B cell (primary cell): ENCODE data around the gene RHOT2. TPM values are rescaled to one million over a fixed set of nuclear protein-coding genes. Genes with fewer than 3 reads are reported as not detected.

Experiments
- ATAC-seq: fragments of 200-7000 bp; cut with Tn5 transposase; one replicate; pipeline ENCODE4 v1.10.0; 2021; ENCODE audit warnings: low read depth, mild to moderate bottlenecking, moderate number of reproducible peaks, moderate library complexity
- CTCF ChIA-PET: fragments of 350-600 bp; sonication (Branson Sonifier 250); formaldehyde crosslinking; loops from one replicate; lab custom pipeline; 2021; ENCODE audit warnings: antibody characterized with exemption, inconsistent platforms; lab: Charles Lee
- POLR2A ChIA-PET: fragments of 350-600 bp; sonication (Branson Sonifier 250); formaldehyde crosslinking; loops from one replicate; lab custom pipeline; 2021; ENCODE audit warnings: antibody characterized with exemption; lab: Charles Lee
- DNase-seq: peaks from one replicate; pipeline ENCODE4 v3.0.0; 2013
- H2AFZ ChIP-seq: 2 replicates; pipeline ENCODE4 v1.6.1; 2012; ENCODE audit warnings: mild to moderate bottlenecking, low read depth, low read length; ENCODE audit not compliant: insufficient read depth, poor library complexity, severe bottlenecking
- H3K27ac ChIP-seq, 2 donors: 1 replicate in 1 of 2; 2 replicates in 1 of 2; pipeline ENCODE4 v1.5.1; 2012 to 2013; ENCODE audit warnings: low read length in 2 of 2, mild to moderate bottlenecking in 2 of 2, moderate library complexity in 1 of 2
- H3K27me3 ChIP-seq, 4 experiments: fragments of 200-600 bp in 1 of 4; sonication (generic) in 1 of 4; replicated peaks in 1 of 4; 1 replicate in 2 of 4; 2 replicates in 2 of 4; pipeline versions ENCODE4 v1.6.1 to v1.7.0; 2013 to 2016; ENCODE audit warnings: low read length in 3 of 4, mild to moderate bottlenecking in 2 of 4, mixed read lengths in 1 of 4, moderate library complexity in 1 of 4; ENCODE audit not compliant: insufficient read depth in 4 of 4, control insufficient read depth in 3 of 4; ENCODE audit errors: control extremely low read depth in 1 of 4
- H3K36me3 ChIP-seq, 2 experiments: replicated peaks in 1 of 2; 1 replicate in 1 of 2; 2 replicates in 1 of 2; pipeline versions ENCODE4 v1.6.1 to v1.7.1; 2013; ENCODE audit warnings: low read length in 1 of 2; ENCODE audit not compliant: insufficient read depth in 2 of 2, control insufficient read depth in 1 of 2; ENCODE audit errors: control extremely low read depth in 1 of 2, extremely low read depth in 1 of 2
- H3K4me1 ChIP-seq, 2 donors: fragments of 200-600 bp in 1 of 2; sonication (generic) in 1 of 2; 1 replicate in 1 of 2; 2 replicates in 1 of 2; pipeline versions ENCODE4 v1.5.1 to v1.6.1; 2013 to 2017; ENCODE audit warnings: low read length in 2 of 2; ENCODE audit not compliant: control insufficient read depth in 2 of 2, insufficient read depth in 2 of 2
- H3K4me2 ChIP-seq: replicated peaks from 2 replicates; pipeline ENCODE3; 2012; ENCODE audit warnings: mild to moderate bottlenecking, low read depth, low read length; ENCODE audit not compliant: poor library complexity, severe bottlenecking
- H3K4me3 ChIP-seq, 5 experiments: fragments of 200-600 bp in 1 of 5; sonication (generic) in 1 of 5; 1 replicate in 3 of 5; 2 replicates in 2 of 5; pipeline versions ENCODE4 v1.5.1 to v1.7.0; 2011 to 2016; ENCODE audit warnings: low read length in 4 of 5, mild to moderate bottlenecking in 4 of 5, low read depth in 2 of 5, control low read depth in 1 of 5, moderate library complexity in 1 of 5; ENCODE audit not compliant: insufficient read depth in 1 of 5; ENCODE audit errors: control extremely low read depth in 1 of 5, extremely low read depth in 1 of 5
- H3K79me2 ChIP-seq: fragments of 200-600 bp; sonication (generic); one replicate; pipeline ENCODE4 v1.6.0; 2016; ENCODE audit warnings: low read length; ENCODE audit not compliant: control insufficient read depth, insufficient read depth
- H3K9ac ChIP-seq: fragments of 200-600 bp; sonication (generic); 2 replicates; pipeline ENCODE4 v1.6.1; 2017; ENCODE audit warnings: mild to moderate bottlenecking, low read length, moderate library complexity
- H3K9me3 ChIP-seq, 3 donors: one replicate each; pipeline versions ENCODE4 v1.6.1 to v1.7.1; 2013; ENCODE audit warnings: low read length in 2 of 3; ENCODE audit not compliant: control insufficient read depth in 2 of 3, insufficient read depth in 1 of 3; ENCODE audit errors: control extremely low read depth in 1 of 3
- H4K20me1 ChIP-seq: 2 replicates; pipeline ENCODE4 v1.6.0; 2012; ENCODE audit warnings: mild to moderate bottlenecking, low read length; ENCODE audit not compliant: insufficient read depth, control insufficient read depth, poor library complexity, severe bottlenecking
- H3K27ac Mint-ChIP-seq: one replicate; pipeline ENCODE4 v1.8.0; 2021; ENCODE audit warnings: mixed read lengths
- H3K27me3 Mint-ChIP-seq: one replicate; pipeline ENCODE4 v1.8.0; 2021; ENCODE audit warnings: mixed read lengths
- H3K4me1 Mint-ChIP-seq: one replicate; pipeline ENCODE4 v1.8.0; 2021; ENCODE audit warnings: mixed read lengths
- H3K4me3 Mint-ChIP-seq: one replicate; pipeline ENCODE4 v1.8.0; 2021; ENCODE audit warnings: mixed read lengths
- H3K9me3 Mint-ChIP-seq: one replicate; pipeline ENCODE4 v1.8.0; 2022; ENCODE audit warnings: mixed read lengths; ENCODE audit not compliant: insufficient read depth
- EZH2 ChIP-seq: IDR thresholded peaks from 2 replicates; pipeline ENCODE4 v1.6.1; 2012; ENCODE audit warnings: borderline replicate concordance, low read depth, mild to moderate bottlenecking, moderate library complexity, low read length; ENCODE audit not compliant: insufficient read depth, poor library complexity, severe bottlenecking
- WGBS: methylation state at CpG from one replicate; pipeline ENCODE4 v1.1.5; 2013; ENCODE audit warnings: missing lambda C conversion rate; ENCODE audit not compliant: insufficient coverage; 5-methylcytosine and 5-hydroxymethylcytosine counted together
- intact Hi-C: fragments of 100-400 bp; cut with micrococcal nuclease; formaldehyde crosslinking; loops from one replicate; pipeline ENCODE4 v1.10.0; 2022
- polyA plus RNA-seq: library from polyadenylated mRNA; depleted of rRNA; stranded (reverse); fragments of >200 nt; gene quantifications from 2 replicates; pipeline ENCODE4 v1.2.3, GENCODE V29; 2012
- total RNA-seq, 2 donors: library from RNA; stranded (reverse); fragments of 120-200 nt in 1 of 2; gene quantifications; 1 replicate in 1 of 2; 2 replicates in 1 of 2; pipeline versions ENCODE4 v1.2.3 to v1.2.4, GENCODE V29; 2013 to 2022
- TF ChIP-seq, protein P1 (sequence below): fragments of 200-600 bp; IDR thresholded peaks from one replicate; pipeline ENCODE4 v1.8.0; 2022; ENCODE audit warnings: antibody characterized with exemption, mild to moderate bottlenecking

Gene RHOT2
- total and polyA plus RNA-seq, 2 donors (not counting 1 experiment from before 2014, with no cell fraction given) = 207 to 461 TPM

DNA sequence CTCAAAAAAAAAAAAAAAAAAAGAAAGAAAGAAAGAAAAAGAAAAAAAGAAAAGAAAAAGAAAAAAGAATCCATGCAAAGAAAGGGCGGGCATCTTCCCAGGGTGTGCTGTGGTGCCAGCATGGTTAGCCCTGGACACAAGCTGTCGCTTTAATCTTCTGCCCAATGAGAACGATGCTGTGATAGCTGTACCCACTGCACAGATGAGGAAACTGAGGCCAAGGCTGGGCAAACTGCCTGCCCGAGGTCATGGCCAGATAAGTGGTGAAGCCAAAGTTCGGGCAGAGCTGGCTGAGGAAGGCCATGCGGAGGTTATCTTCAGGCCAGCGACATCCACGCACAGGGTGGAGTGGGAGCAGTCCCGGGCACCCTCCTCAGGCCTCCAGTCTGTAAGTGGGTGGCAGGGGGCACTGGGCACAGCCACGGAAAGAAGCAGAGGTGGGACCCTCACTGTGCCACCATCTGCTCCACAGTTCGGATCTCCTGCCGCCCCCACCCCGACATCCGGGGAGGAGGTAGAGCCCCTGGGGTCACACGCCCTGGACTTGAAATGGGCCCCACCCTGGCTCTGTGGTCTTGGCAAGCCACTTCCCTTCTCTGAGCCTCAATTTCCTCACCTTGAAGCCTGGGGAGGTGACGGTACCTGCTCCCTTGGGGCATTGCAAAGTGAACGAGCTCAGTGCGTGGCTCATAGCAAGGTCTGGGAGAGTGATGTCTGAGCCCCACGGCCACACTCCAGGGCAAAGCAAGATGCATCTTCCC lies 31.2 kb downstream of the RHOT2 start:
- ChIA-PET CTCF (no interaction called here), POLR2A (interaction anchor here (0.7 kb wide), 2 partner anchors 12 to 27 kb away, joined by 7 to 8 read pairs; partner anchors contain the start of gene CCDC78)
- ATAC-seq (no peak), DNase-seq (no peak)
- TF ChIP-seq, protein P1, sequence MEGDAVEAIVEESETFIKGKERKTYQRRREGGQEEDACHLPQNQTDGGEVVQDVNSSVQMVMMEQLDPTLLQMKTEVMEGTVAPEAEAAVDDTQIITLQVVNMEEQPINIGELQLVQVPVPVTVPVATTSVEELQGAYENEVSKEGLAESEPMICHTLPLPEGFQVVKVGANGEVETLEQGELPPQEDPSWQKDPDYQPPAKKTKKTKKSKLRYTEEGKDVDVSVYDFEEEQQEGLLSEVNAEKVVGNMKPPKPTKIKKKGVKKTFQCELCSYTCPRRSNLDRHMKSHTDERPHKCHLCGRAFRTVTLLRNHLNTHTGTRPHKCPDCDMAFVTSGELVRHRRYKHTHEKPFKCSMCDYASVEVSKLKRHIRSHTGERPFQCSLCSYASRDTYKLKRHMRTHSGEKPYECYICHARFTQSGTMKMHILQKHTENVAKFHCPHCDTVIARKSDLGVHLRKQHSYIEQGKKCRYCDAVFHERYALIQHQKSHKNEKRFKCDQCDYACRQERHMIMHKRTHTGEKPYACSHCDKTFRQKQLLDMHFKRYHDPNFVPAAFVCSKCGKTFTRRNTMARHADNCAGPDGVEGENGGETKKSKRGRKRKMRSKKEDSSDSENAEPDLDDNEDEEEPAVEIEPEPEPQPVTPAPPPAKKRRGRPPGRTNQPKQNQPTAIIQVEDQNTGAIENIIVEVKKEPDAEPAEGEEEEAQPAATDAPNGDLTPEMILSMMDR = no peak
- TF ChIP-seq EZH2 = no peak
- no peak overlapping the region for H3K4me2 ChIP-seq
- H3K36me3 ChIP-seq = no peaks in the 10 kb centered on the region
- H3K9me3 Mint-ChIP-seq = no peaks in the 10 kb centered on the region
- intact Hi-C loops = no loop called here
- no peaks in the 10 kb centered on the region for H3K79me2 ChIP-seq
- WGBS = 75% methylated on average over 15 of the region's 19 CpGs
- H3K4me1 ChIP-seq = peaks cover 32 to 35% of the 10 kb centered on the region in 2 donors
- no peaks in the 10 kb centered on the region for H4K20me1 ChIP-seq
- no peak overlapping the region for H3K4me3 ChIP-seq
- peaks cover 0 to 77% (median 33%) of the 10 kb centered on the region in 4 experiments for H3K27me3 ChIP-seq
- no peak overlapping the region for H2AFZ ChIP-seq
- no peak overlapping the region for H3K27ac Mint-ChIP-seq
- H3K9ac ChIP-seq = no peak overlapping the region
- peaks cover 33% of the 10 kb centered on the region for H3K27me3 Mint-ChIP-seq
- H3K4me3 Mint-ChIP-seq = no peak overlapping the region
- H3K9me3 ChIP-seq = peaks cover 0 to 35% (median 0%) of the 10 kb centered on the region in 3 donors
- H3K4me1 Mint-ChIP-seq = peaks cover 9% of the 10 kb centered on the region
- no peak overlapping the region for H3K27ac ChIP-seq
